Trophoblast cell (in vitro differentiated cells and primary cell): ENCODE measurements around the gene SPOPL.

Experiments used
- DNase-seq, 2 donors: peaks; one replicate each; pipeline ENCODE4 v3.0.0-alpha.2; 2016
- H2AFZ ChIP-seq: 2 replicates; pipeline ENCODE4 v1.6.1; 2013; ENCODE audit warnings: low read length, moderate library complexity, mild to moderate bottlenecking; ENCODE audit not compliant: insufficient read depth, poor library complexity
- H2AK5ac ChIP-seq: 2 replicates; pipeline ENCODE4 v1.6.1; 2013; ENCODE audit warnings: mild to moderate bottlenecking, low read length
- H2BK120ac ChIP-seq: 2 replicates; pipeline ENCODE4 v1.6.1; 2013; ENCODE audit warnings: low read length, mild to moderate bottlenecking, moderate library complexity; ENCODE audit not compliant: insufficient read depth, poor library complexity
- H2BK12ac ChIP-seq: 2 replicates; pipeline ENCODE4 v1.6.1; 2013; ENCODE audit warnings: mild to moderate bottlenecking, low read length, moderate library complexity
- H2BK5ac ChIP-seq: 2 replicates; pipeline ENCODE4 v1.6.1; 2013; ENCODE audit warnings: low read length, low read depth, moderate library complexity, mild to moderate bottlenecking; ENCODE audit not compliant: poor library complexity
- H3K14ac ChIP-seq: 2 replicates; pipeline ENCODE4 v1.6.1; 2013; ENCODE audit warnings: mild to moderate bottlenecking, low read length
- H3K18ac ChIP-seq: 2 replicates; pipeline ENCODE4 v1.6.1; 2013; ENCODE audit warnings: mild to moderate bottlenecking, low read length
- H3K23ac ChIP-seq: 2 replicates; pipeline ENCODE4 v1.6.1; 2013; ENCODE audit warnings: low read length
- H3K27ac ChIP-seq: 2 replicates; pipeline ENCODE4 v1.5.1; 2013; ENCODE audit warnings: low read depth, mild to moderate bottlenecking, inconsistent platforms, low read length, moderate library complexity
- H3K27me3 ChIP-seq: 2 replicates; pipeline ENCODE4 v1.6.1; 2013; ENCODE audit warnings: inconsistent platforms, mild to moderate bottlenecking, low read length, moderate library complexity; ENCODE audit not compliant: insufficient read depth
- H3K36me3 ChIP-seq, 2 experiments: 1 replicate in 1 of 2; 2 replicates in 1 of 2; pipeline ENCODE4 v1.6.1; 2013; ENCODE audit warnings: low read length in 2 of 2, mild to moderate bottlenecking in 2 of 2, moderate library complexity in 1 of 2; ENCODE audit not compliant: insufficient read depth in 2 of 2, control insufficient read depth in 1 of 2
- H3K4ac ChIP-seq: 2 replicates; pipeline ENCODE4 v1.6.1; 2013; ENCODE audit warnings: low read depth, mild to moderate bottlenecking, low read length, moderate library complexity
- H3K4me1 ChIP-seq, 2 experiments: 1 replicate in 1 of 2; 2 replicates in 1 of 2; pipeline ENCODE4 v1.6.1; 2013; ENCODE audit warnings: low read length in 2 of 2, mild to moderate bottlenecking in 2 of 2, moderate library complexity in 1 of 2; ENCODE audit not compliant: insufficient read depth in 2 of 2, control insufficient read depth in 1 of 2
- H3K4me2 ChIP-seq: 2 replicates; pipeline ENCODE4 v1.6.1; 2013; ENCODE audit warnings: inconsistent platforms, mild to moderate bottlenecking, low read length, moderate library complexity
- H3K4me3 ChIP-seq: 2 replicates; pipeline ENCODE4 v1.5.1; 2013; ENCODE audit warnings: mild to moderate bottlenecking, low read depth, low read length, inconsistent platforms
- H3K79me1 ChIP-seq: one replicate; pipeline ENCODE4 v1.6.1; 2013; ENCODE audit warnings: low read length
- H3K79me2 ChIP-seq: 2 replicates; pipeline ENCODE4 v1.6.1; 2013; ENCODE audit warnings: low read length, mild to moderate bottlenecking; ENCODE audit not compliant: control insufficient read depth, insufficient read depth, poor library complexity
- H3K9ac ChIP-seq: 2 replicates; pipeline ENCODE4 v1.6.1; 2013; ENCODE audit warnings: mild to moderate bottlenecking, low read length
- H3K9me3 ChIP-seq: 2 replicates; pipeline ENCODE4 v1.6.1; 2013; ENCODE audit warnings: low read depth, mild to moderate bottlenecking, control low read depth, inconsistent platforms, low read length; ENCODE audit not compliant: insufficient read depth
- H4K12ac ChIP-seq: 2 replicates; pipeline ENCODE4 v1.6.1; 2013; ENCODE audit warnings: low read depth, mild to moderate bottlenecking, low read length, moderate library complexity
- H4K8ac ChIP-seq: 2 replicates; pipeline ENCODE4 v1.6.1; 2013; ENCODE audit warnings: low read depth, mild to moderate bottlenecking, low read length, moderate library complexity
- H4K91ac ChIP-seq: one replicate; pipeline ENCODE4 v1.6.1; 2013; ENCODE audit warnings: low read depth, mild to moderate bottlenecking, low read length, moderate library complexity
- WGBS: extraction: QIAGEN DNeasy Blood & Tissue Kit; methylation state at CpG from one replicate; pipeline ENCODE4 v1.1.7; 2013; ENCODE audit warnings: missing lambda C conversion rate; ENCODE audit not compliant: insufficient read length, insufficient coverage; ENCODE audit errors: extremely low coverage; 5-methylcytosine and 5-hydroxymethylcytosine counted together

SPOPL gene

GRCh38 chr2:138515092-138515491 is 13.5 kb downstream of the SPOPL start:
- no peak overlapping the region for H3K27ac ChIP-seq
- peak in 1 of 2 donors; percentile 37 for DNase-seq

DNA sequence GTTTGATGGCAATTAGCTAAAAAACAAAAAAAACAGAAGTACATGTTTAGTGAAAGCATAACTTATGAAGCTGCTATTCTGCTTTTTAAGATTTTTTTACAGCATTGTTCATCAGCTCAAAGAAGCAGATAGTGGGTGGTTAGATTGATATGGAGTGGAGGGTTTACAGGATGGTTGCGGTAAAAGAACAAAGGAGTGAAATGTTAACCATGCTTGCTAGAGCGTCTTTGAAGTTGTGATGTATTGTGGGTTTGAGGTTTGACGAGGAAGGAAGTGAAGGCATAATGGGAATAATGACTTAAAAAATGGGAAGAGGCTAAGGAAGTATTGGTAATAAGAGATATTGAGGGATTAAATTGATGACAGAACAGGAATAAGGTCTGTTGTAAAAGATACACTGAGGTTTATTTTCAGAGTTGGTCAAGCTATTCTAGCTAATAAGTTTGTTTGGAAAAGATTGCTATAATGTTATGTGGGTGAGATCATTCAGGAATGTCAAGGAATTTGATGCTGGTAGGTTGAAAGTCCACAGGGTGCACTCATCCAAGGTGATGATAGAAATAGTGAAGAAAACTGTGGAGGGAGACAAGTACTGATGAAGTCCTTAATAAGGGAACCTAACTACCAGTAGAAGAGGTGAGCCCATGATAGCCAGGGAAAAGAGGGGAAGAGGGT is 14.6 kb downstream of the SPOPL start:
- H2BK5ac ChIP-seq, result no peak overlapping the region
- no peak overlapping the region for H3K27ac ChIP-seq
- no peak overlapping the region for H2BK120ac ChIP-seq
- 100% methylated on average over 2 of the region's 3 CpGs for WGBS
- no peak overlapping the region for H3K4me3 ChIP-seq
- H4K12ac ChIP-seq, result no peak overlapping the region
- peaks cover 20% of the 10 kb centered on the region for H3K79me2 ChIP-seq
- H3K27me3 ChIP-seq, result no peaks in the 10 kb centered on the region
- peaks cover 5% of the 10 kb centered on the region for H3K79me1 ChIP-seq
- peaks cover 3 to 10% of the 10 kb centered on the region in 2 experiments for H3K4me1 ChIP-seq
- H3K14ac ChIP-seq, result no peak overlapping the region
- no peak overlapping the region for H3K9ac ChIP-seq
- H4K8ac ChIP-seq, result no peak overlapping the region
- no peak overlapping the region for H2AK5ac ChIP-seq
- no peak overlapping the region for H2BK12ac ChIP-seq
- H4K91ac ChIP-seq, result no peak overlapping the region
- peak overlapping the region; percentile 83 for H3K4ac ChIP-seq
- H3K9me3 ChIP-seq, result no peaks in the 10 kb centered on the region
- no peak overlapping the region for H2AFZ ChIP-seq
- DNase-seq, result peak; percentile 52 to 82
- no peak overlapping the region for H3K23ac ChIP-seq
- no peak overlapping the region for H3K18ac ChIP-seq
- no peak overlapping the region for H3K4me2 ChIP-seq
- H3K36me3 ChIP-seq, result peaks cover 0 to 1% of the 10 kb centered on the region in 2 experiments

More at GRCh38 chr2:138515092-138515491, 13.5 kb downstream of the SPOPL start:
- Histone ChIP-seq H3K27me3 (no peaks in the 10 kb centered on the region), H3K79me1 (peaks cover 5% of the 10 kb centered on the region), H3K9me3 (no peaks in the 10 kb centered on the region), H4K8ac (no peak overlapping the region), H3K4me3 (no peak overlapping the region), H3K79me2 (peaks cover 20% of the 10 kb centered on the region), H3K4ac (peak overlapping the region; percentile 40), H3K18ac (no peak overlapping the region), H3K4me2 (no peak overlapping the region), H3K4me1 (peaks cover 3 to 10% of the 10 kb centered on the region in 2 experiments), H3K9ac (no peak overlapping the region), H2BK12ac (no peak overlapping the region), H2BK5ac (no peak overlapping the region), H3K14ac (no peak overlapping the region), H2AK5ac (no peak overlapping the region), H3K23ac (no peak overlapping the region), H2AFZ (no peak overlapping the region), H4K12ac (no peak overlapping the region), H3K36me3 (peaks cover 0 to 1% of the 10 kb centered on the region in 2 experiments), H4K91ac (no peak overlapping the region), H2BK120ac (no peak overlapping the region)
- no CpG with 5 or more reads among the region's 3 CpGs for WGBS

DNA sequence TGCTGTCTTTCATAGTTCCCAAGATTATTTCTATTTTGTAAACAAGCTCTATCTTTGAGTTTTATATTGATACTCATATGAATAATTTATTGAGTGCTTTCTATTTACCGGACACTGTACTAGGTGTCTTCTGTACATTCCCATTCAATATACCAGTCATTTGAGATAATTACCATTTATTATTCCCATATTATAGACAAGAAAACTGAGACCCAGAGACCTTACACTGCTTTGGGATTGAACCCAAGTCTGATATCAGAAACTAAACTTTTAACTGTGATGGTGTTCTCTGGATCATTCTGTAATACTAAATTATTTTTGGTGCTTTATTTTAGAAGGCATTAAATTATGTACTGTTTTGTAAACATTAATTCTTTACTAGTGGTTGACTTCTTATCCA is 17.3 kb downstream of the SPOPL start:
- no peak overlapping the region for H4K91ac ChIP-seq
- H3K4me2 ChIP-seq, result no peak overlapping the region
- H3K18ac ChIP-seq, result no peak overlapping the region
- H2BK12ac ChIP-seq, result no peak overlapping the region
- H2BK120ac ChIP-seq, result no peak overlapping the region
- no peak for DNase-seq
- no peak overlapping the region for H3K23ac ChIP-seq
- H4K12ac ChIP-seq, result no peak overlapping the region
- peaks cover 3 to 6% of the 10 kb centered on the region in 2 experiments for H3K36me3 ChIP-seq
- H3K4me1 ChIP-seq, result peaks cover 3 to 13% of the 10 kb centered on the region in 2 experiments
- H3K9me3 ChIP-seq, result no peaks in the 10 kb centered on the region
- no peak overlapping the region for H3K9ac ChIP-seq
- H3K27me3 ChIP-seq, result no peaks in the 10 kb centered on the region
- no peak overlapping the region for H3K4me3 ChIP-seq
- no CpG with 5 or more reads among the region's 1 CpG for WGBS
- no peak overlapping the region for H4K8ac ChIP-seq
- no peak overlapping the region for H2AFZ ChIP-seq
- peaks cover 17% of the 10 kb centered on the region for H3K79me2 ChIP-seq
- H3K14ac ChIP-seq, result no peak overlapping the region
- H3K27ac ChIP-seq, result no peak overlapping the region
- no peak overlapping the region for H2AK5ac ChIP-seq
- peaks cover 5% of the 10 kb centered on the region for H3K79me1 ChIP-seq
- H3K4ac ChIP-seq, result no peak overlapping the region
- H2BK5ac ChIP-seq, result no peak overlapping the region

DNA sequence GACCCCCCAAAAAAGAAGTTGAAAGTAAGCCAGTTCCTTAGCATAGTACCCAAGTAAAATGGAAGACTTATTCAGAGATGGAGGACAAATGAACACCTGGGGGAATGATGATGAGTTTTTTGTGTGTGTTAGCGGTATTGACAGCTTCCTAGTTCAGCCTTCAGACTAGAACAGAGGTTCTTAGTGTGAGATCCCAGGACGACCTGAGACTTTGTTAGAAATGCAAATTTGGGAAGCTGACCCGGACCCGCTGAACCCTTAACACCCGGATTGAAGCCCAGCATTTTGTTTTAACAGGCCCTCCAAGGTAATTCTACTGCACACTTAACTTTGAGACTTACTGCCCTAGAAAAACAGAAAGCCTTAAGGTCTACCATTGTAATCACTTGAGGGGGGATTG is 20.3 kb downstream of the SPOPL start:
- WGBS, result no CpG with 5 or more reads among the region's 5 CpGs
- Histone ChIP-seq H3K4me2 (no peak overlapping the region), H3K79me2 (peaks cover 11% of the 10 kb centered on the region), H3K14ac (no peak overlapping the region), H3K4me1 (peaks cover 0 to 7% of the 10 kb centered on the region in 2 experiments), H2AFZ (no peak overlapping the region), H2BK120ac (no peak overlapping the region), H2AK5ac (no peak overlapping the region), H3K27me3 (no peaks in the 10 kb centered on the region), H2BK12ac (no peak overlapping the region), H3K18ac (no peak overlapping the region), H3K79me1 (peaks cover 2% of the 10 kb centered on the region), H4K8ac (no peak overlapping the region), H3K23ac (no peak overlapping the region), H2BK5ac (no peak overlapping the region), H3K36me3 (peaks cover 9 to 11% of the 10 kb centered on the region in 2 experiments), H3K4ac (peak overlapping the region; percentile 15), H4K12ac (no peak overlapping the region), H3K4me3 (no peak overlapping the region), H3K27ac (peak overlapping the region; percentile 41), H3K9ac (no peak overlapping the region), H4K91ac (no peak overlapping the region), H3K9me3 (peaks cover 2% of the 10 kb centered on the region)
- DNase-seq, result no peak
